Endothelial cell of umbilical vein (primary cell): ENCODE data around the gene CEP70.

Experiments
- CTCF ChIP-seq, 2 donors: IDR thresholded peaks; 1 replicate in 1 of 2; 2 replicates in 1 of 2; pipeline ENCODE4 v1.5.1; 2011; ENCODE audit warnings: low read length in 2 of 2, mild to moderate bottlenecking in 2 of 2, moderate library complexity in 2 of 2, control low read depth in 1 of 2, inconsistent platforms in 1 of 2, low read depth in 1 of 2; ENCODE audit not compliant: insufficient read depth in 1 of 2; ENCODE audit errors: extremely low read depth in 1 of 2
- EZH2 ChIP-seq: IDR thresholded peaks from 2 replicates; pipeline ENCODE4 v1.6.1; 2012; ENCODE audit warnings: borderline replicate concordance, low read depth, mild to moderate bottlenecking, moderate library complexity, low read length, inconsistent platforms; ENCODE audit not compliant: severe bottlenecking
- JUN ChIP-seq: IDR thresholded peaks from 2 replicates; pipeline ENCODE4 v1.6.1; 2011; ENCODE audit warnings: borderline replicate concordance, low read depth; ENCODE audit not compliant: insufficient read length, insufficient read depth

- TF ChIP-seq CTCF (IDR thresholded peaks at IDR 0.05; ENCODE audit: extremely low read depth in 1 of 2, insufficient read depth in 1 of 2, low read depth in 1 of 2, low read length in 2 of 2) = no peak
- TF ChIP-seq EZH2 = no peak
- TF ChIP-seq JUN = no peak
These were observed 124.2 kb downstream of the CEP70 start for GRCh38 chr3:138469874-138470273.
